Measurements from ENCODE around the gene CHST12.
"Not testable (repeated sequence)": the region's sequence is repeated elsewhere in the genome, so short reads cannot be mapped to it uniquely, and the experiment has no call there.

Gene CHST12

GRCh38 chr7:2403014-2403717 is at the start of gene CHST12:
TSS of gene CHST12 (plus strand) at chr7:2403611. CDS start at chr7:2432640, 29,029 bp downstream.
- peak; percentile 83 to 87 for DNase-seq (ENCODE audit: low read depth in 2 of 2)

- peak; percentile 79 for DNase-seq (ENCODE audit: low read depth in 2 of 2)
These were observed 49.5 kb upstream of the CHST12 start for GRCh38 chr7:2353936-2354185.

- peak; percentile 91 to 92 for DNase-seq (ENCODE audit: low read depth in 2 of 2)
These were observed 49.0 kb upstream of the CHST12 start, which contains the start of gene EIF3B for GRCh38 chr7:2354186-2354938. TSS of gene EIF3B (plus strand) at chr7:2354827. CDS start at chr7:2354922, 95 bp downstream.

GRCh38 chr7:2354939-2355704 is 48.3 kb upstream of the CHST12 start:
- no peak for DNase-seq (ENCODE audit: low read depth in 2 of 2)

GRCh38 chr7:2355705-2356008 is 47.8 kb upstream of the CHST12 start:
- DNase-seq (ENCODE audit: low read depth in 2 of 2), result no peak

GRCh38 chr7:2357165-2357564 is 46.2 kb upstream of the CHST12 start:
- no peak for DNase-seq (ENCODE audit: low read depth in 2 of 2)

- DNase-seq (ENCODE audit: low read depth in 2 of 2), result no peak
These were observed 45.8 kb upstream of the CHST12 start for GRCh38 chr7:2357571-2357970.

GRCh38 chr7:2358968-2359527 is 44.4 kb upstream of the CHST12 start:
- no peak for DNase-seq (ENCODE audit: low read depth in 2 of 2)

GRCh38 chr7:2359610-2360009 is 43.8 kb upstream of the CHST12 start:
- no peak for DNase-seq (ENCODE audit: low read depth in 2 of 2)

- no peak for DNase-seq (ENCODE audit: low read depth in 2 of 2)
These were observed 42.6 kb upstream of the CHST12 start for GRCh38 chr7:2360796-2361195.

GRCh38 chr7:2362385-2363088 is 40.9 kb upstream of the CHST12 start:
- no peak for DNase-seq (ENCODE audit: low read depth in 2 of 2)

- no peak for DNase-seq (ENCODE audit: low read depth in 2 of 2)
These were observed 34.3 kb upstream of the CHST12 start for GRCh38 chr7:2369139-2369538.

GRCh38 chr7:2371329-2371728 is 32.1 kb upstream of the CHST12 start:
- DNase-seq (ENCODE audit: low read depth in 2 of 2), result no peak

GRCh38 chr7:2372724-2373123 is 30.7 kb upstream of the CHST12 start:
- DNase-seq (ENCODE audit: low read depth in 2 of 2), result no peak

- DNase-seq (ENCODE audit: low read depth in 2 of 2), result no peak
These were observed 30.3 kb upstream of the CHST12 start for GRCh38 chr7:2373124-2373556.

- DNase-seq (ENCODE audit: low read depth in 2 of 2), result no peak
These were observed 29.8 kb upstream of the CHST12 start for GRCh38 chr7:2373646-2374045.

- DNase-seq (ENCODE audit: low read depth in 2 of 2), result no peak
These were observed 29.0 kb upstream of the CHST12 start for GRCh38 chr7:2374401-2374800.

- no peak for DNase-seq (ENCODE audit: low read depth in 2 of 2)
These were observed 28.3 kb upstream of the CHST12 start for GRCh38 chr7:2374830-2375728.

GRCh38 chr7:2376351-2377154 is 26.9 kb upstream of the CHST12 start:
- no peak for DNase-seq (ENCODE audit: low read depth in 2 of 2)

GRCh38 chr7:2377492-2377891 is 25.9 kb upstream of the CHST12 start:
- DNase-seq (ENCODE audit: low read depth in 2 of 2), result not testable (repeated sequence)

Measured in fibroblast of skin of left biceps (primary cell).